Neural progenitor cell (in vitro differentiated cells): ENCODE measurements around the gene SYNC. TPM values are rescaled to one million over a fixed set of nuclear protein-coding genes. Genes with fewer than 3 reads are reported as not detected.

Experiments used
- DNase-seq: peaks from one replicate; pipeline ENCODE4 v3.0.0-alpha.2; 2016; ENCODE audit warnings: low spot score
- H2AFZ ChIP-seq: fragments of 200-600 bp; sonication (generic); replicated peaks from 2 replicates; pipeline ENCODE4 v1.6.1; 2016; ENCODE audit warnings: antibody characterized with exemption
- H3F3A ChIP-seq: fragments of 200-600 bp; sonication (generic); 2 replicates; pipeline ENCODE4 v1.6.1; 2016; ENCODE audit warnings: antibody characterized with exemption, low read depth
- H3K27ac ChIP-seq: fragments of 200-600 bp; sonication (generic); 2 replicates; pipeline ENCODE4 v1.5.1; 2016; ENCODE audit warnings: mild to moderate bottlenecking
- H3K27me3 ChIP-seq: fragments of 200-600 bp; sonication (generic); 2 replicates; pipeline ENCODE4 v1.6.1; 2016; ENCODE audit warnings: mild to moderate bottlenecking, moderate library complexity
- H3K36me3 ChIP-seq: fragments of 200-600 bp; sonication (generic); 2 replicates; pipeline ENCODE4 v1.5.1; 2016
- H3K4me1 ChIP-seq: fragments of 200-600 bp; sonication (generic); 2 replicates; pipeline ENCODE4 v1.6.1; 2016; ENCODE audit warnings: mixed run types
- H3K4me2 ChIP-seq: fragments of 200-600 bp; sonication (generic); 2 replicates; pipeline ENCODE4 v1.6.1; 2016
- H3K4me3 ChIP-seq: fragments of 200-600 bp; sonication (generic); 2 replicates; pipeline ENCODE4 v1.5.1; 2016
- H3K79me2 ChIP-seq: fragments of 200-600 bp; sonication (generic); 2 replicates; pipeline ENCODE4 v1.6.1; 2016; ENCODE audit warnings: low read depth
- H3K9ac ChIP-seq: fragments of 200-600 bp; sonication (generic); 2 replicates; pipeline ENCODE4 v1.6.1; 2016
- H3K9me3 ChIP-seq: fragments of 200-600 bp; sonication (generic); 2 replicates; pipeline ENCODE4 v1.5.1; 2016; ENCODE audit warnings: low read depth
- H4K20me1 ChIP-seq: fragments of 200-600 bp; sonication (generic); 2 replicates; pipeline ENCODE4 v1.6.1; 2016; ENCODE audit warnings: low read depth
- H3K27ac Mint-ChIP-seq: 3 replicates; pipeline ENCODE4 v1.8.0; 2021; ENCODE audit warnings: mixed read lengths
- H3K27me3 Mint-ChIP-seq: 2 replicates; pipeline ENCODE4 v1.8.0; 2022; ENCODE audit warnings: low read depth, mild to moderate bottlenecking, inconsistent platforms, moderate library complexity, mixed read lengths; ENCODE audit not compliant: insufficient read depth
- H3K36me3 Mint-ChIP-seq: 3 replicates; pipeline ENCODE4 v1.8.0; 2021; ENCODE audit warnings: mixed read lengths
- H3K4me1 Mint-ChIP-seq: 3 replicates; pipeline ENCODE4 v1.8.0; 2021; ENCODE audit warnings: mixed read lengths
- H3K4me3 Mint-ChIP-seq: 3 replicates; pipeline ENCODE4 v1.8.0; 2021; ENCODE audit warnings: mild to moderate bottlenecking, moderate library complexity, mixed read lengths
- H3K9me3 Mint-ChIP-seq: 3 replicates; pipeline ENCODE4 v1.8.0; 2020; ENCODE audit warnings: mixed read lengths
- EZH2 ChIP-seq: fragments of 200-600 bp; sonication (generic); IDR thresholded peaks from 2 replicates; pipeline ENCODE4 v1.6.1; 2017; ENCODE audit warnings: antibody characterized with exemption, mild to moderate bottlenecking, moderate library complexity
- EZH2phosphoT487 ChIP-seq: fragments of 200-600 bp; sonication (generic); IDR thresholded peaks from 2 replicates; pipeline ENCODE4 v1.6.1; 2017; ENCODE audit warnings: antibody characterized with exemption
- total RNA-seq: library from RNA; depleted of rRNA; stranded (reverse); fragments of >200 nt; gene quantifications from 2 replicates; pipeline ENCODE4 v1.2.3, GENCODE V29; 2015; ENCODE audit warnings: low replicate concordance
- TF ChIP-seq, protein P1 (sequence below): fragments of 200-600 bp; sonication (generic); IDR thresholded peaks from 2 replicates; pipeline ENCODE4 v1.5.1; 2017; ENCODE audit warnings: antibody characterized with exemption, mild to moderate bottlenecking

Gene SYNC
- total RNA-seq, 1 donor from 2014 or later, result not detected

DNA sequence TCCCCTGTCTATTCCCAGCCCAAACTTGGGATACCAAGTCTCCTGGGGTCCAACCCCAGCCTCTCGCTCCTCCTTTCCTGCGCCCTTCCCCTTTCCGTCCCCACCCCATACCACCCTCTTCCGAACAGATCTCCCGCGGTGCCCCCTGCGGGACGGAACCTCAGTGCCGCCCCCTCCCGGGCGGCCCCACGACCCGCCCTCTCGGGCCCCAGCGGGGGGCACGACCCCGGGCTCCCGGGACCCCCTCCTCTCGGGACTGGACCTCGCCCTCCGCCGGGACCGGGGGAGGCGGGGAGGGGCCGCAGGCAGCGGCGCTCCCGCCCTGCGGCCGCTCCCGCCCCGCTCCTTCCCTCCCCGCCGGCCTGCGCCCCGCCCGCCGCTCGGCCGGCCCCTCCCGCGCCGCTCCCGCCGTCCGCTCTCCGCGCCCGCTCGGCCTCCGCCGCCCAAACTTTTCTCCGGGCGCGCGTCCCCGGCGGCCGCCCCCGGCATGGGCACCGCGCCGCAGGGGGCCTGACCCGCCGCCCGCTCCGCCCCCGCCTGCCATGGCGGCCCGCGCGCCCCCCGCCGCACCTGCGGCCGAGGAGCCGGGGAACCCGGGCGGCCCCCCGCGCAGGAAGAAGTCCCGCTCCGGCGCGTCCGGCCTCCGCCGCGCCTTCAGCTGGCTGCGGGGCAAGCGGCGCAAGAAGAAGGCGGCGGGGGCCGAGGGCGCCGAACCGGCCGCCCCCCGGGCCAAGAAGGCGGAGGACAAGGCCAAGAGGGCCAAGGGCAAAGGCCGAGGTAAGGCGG is 39.0 kb upstream of the SYNC start:
- H3K9me3 Mint-ChIP-seq, result no peaks in the 10 kb centered on the region
- Histone ChIP-seq H3K79me2 (no peaks in the 10 kb centered on the region), H3K9me3 (no peaks in the 10 kb centered on the region), H3K27ac (no peak overlapping the region), H3K4me3 (peak overlapping the region; percentile 83), H3F3A (peaks cover 53% of the 10 kb centered on the region), H3K36me3 (no peaks in the 10 kb centered on the region), H4K20me1 (peaks cover 14% of the 10 kb centered on the region), H3K9ac (no peak overlapping the region), H3K27me3 (peaks cover 14% of the 10 kb centered on the region), H2AFZ (peak overlapping the region; percentile 89), H3K4me2 (peak overlapping the region; percentile 97), H3K4me1 (peaks cover 42% of the 10 kb centered on the region)
- no peaks in the 10 kb centered on the region for H3K36me3 Mint-ChIP-seq
- peaks cover 31% of the 10 kb centered on the region for H3K4me1 Mint-ChIP-seq
- peak overlapping the region; percentile 89 for H3K4me3 Mint-ChIP-seq
- H3K27me3 Mint-ChIP-seq, result peaks cover 17% of the 10 kb centered on the region
- no peak overlapping the region for H3K27ac Mint-ChIP-seq
- TF ChIP-seq EZH2, result no peak
- TF ChIP-seq, protein P1, sequence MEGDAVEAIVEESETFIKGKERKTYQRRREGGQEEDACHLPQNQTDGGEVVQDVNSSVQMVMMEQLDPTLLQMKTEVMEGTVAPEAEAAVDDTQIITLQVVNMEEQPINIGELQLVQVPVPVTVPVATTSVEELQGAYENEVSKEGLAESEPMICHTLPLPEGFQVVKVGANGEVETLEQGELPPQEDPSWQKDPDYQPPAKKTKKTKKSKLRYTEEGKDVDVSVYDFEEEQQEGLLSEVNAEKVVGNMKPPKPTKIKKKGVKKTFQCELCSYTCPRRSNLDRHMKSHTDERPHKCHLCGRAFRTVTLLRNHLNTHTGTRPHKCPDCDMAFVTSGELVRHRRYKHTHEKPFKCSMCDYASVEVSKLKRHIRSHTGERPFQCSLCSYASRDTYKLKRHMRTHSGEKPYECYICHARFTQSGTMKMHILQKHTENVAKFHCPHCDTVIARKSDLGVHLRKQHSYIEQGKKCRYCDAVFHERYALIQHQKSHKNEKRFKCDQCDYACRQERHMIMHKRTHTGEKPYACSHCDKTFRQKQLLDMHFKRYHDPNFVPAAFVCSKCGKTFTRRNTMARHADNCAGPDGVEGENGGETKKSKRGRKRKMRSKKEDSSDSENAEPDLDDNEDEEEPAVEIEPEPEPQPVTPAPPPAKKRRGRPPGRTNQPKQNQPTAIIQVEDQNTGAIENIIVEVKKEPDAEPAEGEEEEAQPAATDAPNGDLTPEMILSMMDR, result peak; percentile 48
- peak; percentile 66 for DNase-seq

DNA sequence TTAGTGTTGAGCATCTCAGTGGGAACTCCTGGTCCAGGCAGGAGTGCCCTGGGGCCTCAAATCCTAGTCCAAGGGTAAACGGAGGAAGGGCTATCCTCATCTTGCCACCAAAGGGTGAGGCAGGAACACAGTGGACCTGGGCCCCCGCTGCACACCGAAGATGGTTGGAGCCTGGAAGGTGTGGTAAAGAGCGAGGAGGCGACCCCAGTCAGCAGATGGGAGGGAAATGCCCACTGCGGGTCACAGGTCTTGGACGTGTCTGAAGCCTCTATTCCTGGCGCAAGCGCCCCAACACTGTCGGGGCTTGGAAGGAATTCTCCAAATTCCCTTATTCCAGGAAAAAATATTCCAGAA is 38.5 kb upstream of the SYNC start:
- peak overlapping the region; percentile 97 for H3K4me2 ChIP-seq
- peak overlapping the region; percentile 68 for H3K4me3 ChIP-seq
- TF ChIP-seq EZH2 (no peak), EZH2phosphoT487 (no peak)
- TF ChIP-seq, protein P1, result no peak
- peaks cover 16% of the 10 kb centered on the region for H4K20me1 ChIP-seq
- no peak overlapping the region for H3K27ac ChIP-seq
- peaks cover 14% of the 10 kb centered on the region for H3K27me3 ChIP-seq
- peaks cover 47% of the 10 kb centered on the region for H3K4me1 ChIP-seq
- Mint-ChIP-seq H3K27ac (no peak overlapping the region), H3K4me1 (peaks cover 33% of the 10 kb centered on the region), H3K9me3 (no peaks in the 10 kb centered on the region), H3K36me3 (no peaks in the 10 kb centered on the region), H3K4me3 (peak overlapping the region; percentile 89), H3K27me3 (peaks cover 18% of the 10 kb centered on the region)
- peak overlapping the region; percentile 72 for H2AFZ ChIP-seq
- H3K36me3 ChIP-seq, result no peaks in the 10 kb centered on the region
- no peaks in the 10 kb centered on the region for H3K79me2 ChIP-seq
- no peaks in the 10 kb centered on the region for H3K9me3 ChIP-seq
- DNase-seq, result no peak
- no peak overlapping the region for H3K9ac ChIP-seq
- peaks cover 58% of the 10 kb centered on the region for H3F3A ChIP-seq

DNA sequence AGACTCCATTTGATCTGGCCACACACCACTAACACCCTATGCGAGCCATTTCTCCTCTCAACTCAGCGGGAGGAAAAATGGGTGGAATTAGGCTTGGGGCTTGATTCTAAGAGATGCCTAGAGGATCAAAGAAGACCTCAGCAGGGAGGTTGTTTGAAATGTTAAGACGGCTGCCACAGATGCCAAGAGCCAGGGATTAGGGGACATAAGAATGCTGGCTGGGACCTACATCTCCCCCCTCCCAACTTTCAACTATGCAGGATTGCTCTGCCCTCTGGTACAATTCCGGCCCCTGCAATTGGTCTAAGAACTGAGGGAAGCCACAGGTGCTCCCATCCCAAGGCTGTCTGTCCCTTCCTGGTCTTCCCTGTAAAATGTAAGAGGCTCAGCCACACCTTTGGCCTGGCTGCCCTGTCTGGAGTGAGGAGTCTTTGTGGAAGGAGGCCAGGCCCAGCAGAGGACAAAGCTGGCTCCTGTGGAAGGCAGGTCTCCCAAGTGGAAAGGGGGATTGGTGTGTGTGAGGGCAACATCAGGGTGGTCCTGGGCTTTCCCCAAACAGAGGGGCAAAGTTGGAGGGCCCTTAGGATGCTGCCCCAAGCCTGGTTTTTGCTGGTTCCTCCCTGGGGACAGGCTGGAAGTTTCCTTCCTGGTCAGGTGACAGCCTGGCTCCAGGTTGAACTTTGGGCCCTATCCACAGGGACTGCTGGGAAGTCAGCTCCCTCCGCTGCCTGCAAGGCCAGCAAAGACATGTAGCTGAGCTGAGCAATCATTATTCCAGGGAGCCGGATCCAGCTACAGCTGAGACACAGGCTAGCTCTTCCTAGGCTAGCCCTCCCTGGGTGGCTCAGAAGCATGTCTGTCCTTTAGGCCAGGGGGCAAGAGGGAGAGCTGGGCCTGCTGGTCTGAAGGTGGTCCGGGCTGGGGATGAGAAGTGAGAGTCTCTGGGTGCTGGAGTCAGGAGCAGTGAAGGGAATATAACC is 34.5 kb upstream of the SYNC start:
- H3K4me1 Mint-ChIP-seq, result peaks cover 28% of the 10 kb centered on the region
- H3K27me3 Mint-ChIP-seq, result peaks cover 20% of the 10 kb centered on the region
- H3K4me2 ChIP-seq, result peak overlapping the region; percentile 57
- H3K36me3 Mint-ChIP-seq, result no peaks in the 10 kb centered on the region
- H3K27ac Mint-ChIP-seq, result peak overlapping the region; percentile 94
- peaks cover 50% of the 10 kb centered on the region for H3F3A ChIP-seq
- H3K79me2 ChIP-seq, result no peaks in the 10 kb centered on the region
- H3K4me1 ChIP-seq, result peaks cover 34% of the 10 kb centered on the region
- TF ChIP-seq EZH2phosphoT487 (peak; percentile 75), EZH2 (no peak)
- TF ChIP-seq, protein P1, result no peak
- no peaks in the 10 kb centered on the region for H3K9me3 Mint-ChIP-seq
- H3K27me3 ChIP-seq, result peaks cover 14% of the 10 kb centered on the region
- peaks cover 4% of the 10 kb centered on the region for H4K20me1 ChIP-seq
- no peak overlapping the region for H3K9ac ChIP-seq
- peak; percentile 95 for DNase-seq
- no peaks in the 10 kb centered on the region for H3K36me3 ChIP-seq
- no peaks in the 10 kb centered on the region for H3K9me3 ChIP-seq
- no peak overlapping the region for H2AFZ ChIP-seq
- peak overlapping the region; percentile 36 for H3K4me3 ChIP-seq
- H3K27ac ChIP-seq, result peak overlapping the region; percentile 86
- H3K4me3 Mint-ChIP-seq, result peak overlapping the region; percentile 65
